ENCODE results near the gene CHCHD3.

GRCh38 chr7:132784406-132784805 is 297.5 kb downstream of the CHCHD3 start:
- TF ChIP-seq, protein P1, sequence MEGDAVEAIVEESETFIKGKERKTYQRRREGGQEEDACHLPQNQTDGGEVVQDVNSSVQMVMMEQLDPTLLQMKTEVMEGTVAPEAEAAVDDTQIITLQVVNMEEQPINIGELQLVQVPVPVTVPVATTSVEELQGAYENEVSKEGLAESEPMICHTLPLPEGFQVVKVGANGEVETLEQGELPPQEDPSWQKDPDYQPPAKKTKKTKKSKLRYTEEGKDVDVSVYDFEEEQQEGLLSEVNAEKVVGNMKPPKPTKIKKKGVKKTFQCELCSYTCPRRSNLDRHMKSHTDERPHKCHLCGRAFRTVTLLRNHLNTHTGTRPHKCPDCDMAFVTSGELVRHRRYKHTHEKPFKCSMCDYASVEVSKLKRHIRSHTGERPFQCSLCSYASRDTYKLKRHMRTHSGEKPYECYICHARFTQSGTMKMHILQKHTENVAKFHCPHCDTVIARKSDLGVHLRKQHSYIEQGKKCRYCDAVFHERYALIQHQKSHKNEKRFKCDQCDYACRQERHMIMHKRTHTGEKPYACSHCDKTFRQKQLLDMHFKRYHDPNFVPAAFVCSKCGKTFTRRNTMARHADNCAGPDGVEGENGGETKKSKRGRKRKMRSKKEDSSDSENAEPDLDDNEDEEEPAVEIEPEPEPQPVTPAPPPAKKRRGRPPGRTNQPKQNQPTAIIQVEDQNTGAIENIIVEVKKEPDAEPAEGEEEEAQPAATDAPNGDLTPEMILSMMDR (conservative IDR thresholded peaks at IDR 0.05; ENCODE audit: low read length) = no peak
- no peak for TF ChIP-seq EZH2phosphoT487 (IDR thresholded peaks at IDR 0.05; ENCODE audit: borderline replicate concordance, low read depth, low read length)
